ENCODE measurements around the gene EZR. TPM values are rescaled to one million over a fixed set of nuclear protein-coding genes. Genes with fewer than 3 reads are reported as not detected.

EZR gene
- total and polyA plus RNA-seq, 8 donors, result 69.5 to 317 (median 218) TPM

- H3K36me3 ChIP-seq, result peaks cover 69 to 100% (median 100%) of the 10 kb centered on the region in 4 donors
- intact Hi-C loops (cut with DNase I; ENCODE audit: low total_unique reads), result no loop called here
- WGBS, 5 donors, result 82 to 90% (median 83%) methylated on average over 7 of the region's 7 CpGs
- no peak for DNase-seq
- TF ChIP-seq POLR2A (IDR thresholded peaks at IDR 0.05) (no peak), CTCF (IDR thresholded peaks at IDR 0.05) (no peak), POLR2AphosphoS5 (IDR thresholded peaks at IDR 0.05) (no peak), EP300 (IDR thresholded peaks at IDR 0.05) (no peak)
- H3K4me3 ChIP-seq, result no peak overlapping the region
- no peaks in the 10 kb centered on the region for H3K27me3 ChIP-seq
- H3K9me3 ChIP-seq, result no peaks in the 10 kb centered on the region
- H3K4me1 ChIP-seq, result peaks cover 13 to 49% (median 28%) of the 10 kb centered on the region in 4 donors
- H3K27ac ChIP-seq, result peak overlapping the region in 2 of 5 donors; percentile 59 to 66
These were observed 38.8 kb downstream of the EZR start for GRCh38 chr6:158780246-158780884.

- DNase-seq, result no peak
- no peak overlapping the region for H3K27ac ChIP-seq
- H3K4me3 ChIP-seq, result no peak overlapping the region
- 90 to 97% (median 93%) methylated on average over 6 of the region's 6 CpGs for WGBS, 5 donors
- no peak for TF ChIP-seq EP300 (IDR thresholded peaks at IDR 0.05)
- TF ChIP-seq POLR2A (IDR thresholded peaks at IDR 0.05), result no peak
- no peak for TF ChIP-seq POLR2AphosphoS5 (IDR thresholded peaks at IDR 0.05)
- TF ChIP-seq CTCF (IDR thresholded peaks at IDR 0.05), result no peak
- H3K27me3 ChIP-seq, result no peaks in the 10 kb centered on the region
- no peaks in the 10 kb centered on the region for H3K9me3 ChIP-seq
- H3K36me3 ChIP-seq, result peaks cover 68 to 100% (median 100%) of the 10 kb centered on the region in 4 donors
- intact Hi-C loops (cut with DNase I; ENCODE audit: low total_unique reads), result loop anchor here (10.0 kb wide), 1 partner anchor 63 kb away; no protein-coding TSS in a partner anchor
- peaks cover 13 to 49% (median 32%) of the 10 kb centered on the region in 4 donors for H3K4me1 ChIP-seq
These were observed 41.1 kb downstream of the EZR start for GRCh38 chr6:158778005-158778527.

- no peaks in the 10 kb centered on the region for H3K9me3 ChIP-seq
- peaks cover 13 to 48% (median 30%) of the 10 kb centered on the region in 4 donors for H3K4me1 ChIP-seq
- intact Hi-C loops (cut with DNase I; ENCODE audit: low total_unique reads), result loop anchor here (10.0 kb wide), 1 partner anchor 63 kb away; no protein-coding TSS in a partner anchor
- no peak overlapping the region for H3K27ac ChIP-seq
- H3K27me3 ChIP-seq, result no peaks in the 10 kb centered on the region
- no peak overlapping the region for H3K4me3 ChIP-seq
- 94 to 100% (median 96%) methylated on average over 3 of the region's 3 CpGs for WGBS, 5 donors
- DNase-seq, result no peak
- H3K36me3 ChIP-seq, result peaks cover 67 to 100% (median 100%) of the 10 kb centered on the region in 4 donors
- no peak for TF ChIP-seq CTCF (IDR thresholded peaks at IDR 0.05)
- no peak for TF ChIP-seq POLR2AphosphoS5 (IDR thresholded peaks at IDR 0.05)
- no peak for TF ChIP-seq POLR2A (IDR thresholded peaks at IDR 0.05)
- TF ChIP-seq EP300 (IDR thresholded peaks at IDR 0.05), result no peak
These were observed 41.7 kb downstream of the EZR start for GRCh38 chr6:158777510-158777909.

- Histone ChIP-seq H3K4me3 (no peak overlapping the region), H3K27ac (no peak overlapping the region), H3K9me3 (no peaks in the 10 kb centered on the region), H3K36me3 (peaks cover 67 to 100% (median 100%) of the 10 kb centered on the region in 4 donors), H3K27me3 (no peaks in the 10 kb centered on the region), H3K4me1 (peaks cover 9 to 48% (median 24%) of the 10 kb centered on the region in 4 donors)
- WGBS, 5 donors, result 72 to 90% (median 77%) methylated on average over 2 of the region's 2 CpGs
- intact Hi-C loops (cut with DNase I; ENCODE audit: low total_unique reads), result loop anchor here (10.0 kb wide), 1 partner anchor 62 kb away; no protein-coding TSS in a partner anchor
- no peak for DNase-seq
- TF ChIP-seq CTCF (IDR thresholded peaks at IDR 0.05) (no peak), POLR2A (IDR thresholded peaks at IDR 0.05) (no peak), POLR2AphosphoS5 (IDR thresholded peaks at IDR 0.05) (no peak), EP300 (IDR thresholded peaks at IDR 0.05) (no peak)
These were observed 42.4 kb downstream of the EZR start for GRCh38 chr6:158776737-158777136.
